GM23338 (cell line): ENCODE data around the gene UBE2S. TPM values are rescaled to one million over a fixed set of nuclear protein-coding genes. Genes with fewer than 3 reads are reported as not detected.

Experiments used
- ATAC-seq: fragments of 200-7000 bp; cut with Tn5 transposase; 3 replicates; pipeline ENCODE4 v1.9.1; 2020
- DNase-seq: peaks from one replicate; pipeline ENCODE4 v3.0.0-alpha.2; 2015; ENCODE audit warnings: low spot score
- H2AFZ ChIP-seq: fragments of 200-600 bp; sonication (generic); 2 replicates; pipeline ENCODE4 v1.8.0; 2016; ENCODE audit warnings: antibody characterized with exemption, mild to moderate bottlenecking, moderate library complexity
- H3F3A ChIP-seq: fragments of 200-600 bp; sonication (generic); replicated peaks from 2 replicates; pipeline ENCODE4 v1.8.0; 2017; ENCODE audit warnings: antibody characterized with exemption, mixed run types, low read depth
- H3K27ac ChIP-seq: fragments of 200-600 bp; sonication (generic); 2 replicates; pipeline ENCODE4 v1.6.1; 2016; ENCODE audit warnings: low read depth
- H3K27me3 ChIP-seq: fragments of 200-600 bp; sonication (generic); 2 replicates; pipeline ENCODE4 v1.8.0; 2016; ENCODE audit warnings: mild to moderate bottlenecking, mixed run types, moderate library complexity; ENCODE audit not compliant: insufficient read depth
- H3K36me3 ChIP-seq: fragments of 200-600 bp; sonication (generic); 2 replicates; pipeline ENCODE4 v1.8.0; 2016; ENCODE audit warnings: mild to moderate bottlenecking; ENCODE audit not compliant: insufficient read depth
- H3K4me1 ChIP-seq: fragments of 200-600 bp; sonication (generic); 2 replicates; pipeline ENCODE4 v1.8.0; 2016; ENCODE audit warnings: mild to moderate bottlenecking, moderate library complexity; ENCODE audit not compliant: insufficient read depth
- H3K4me2 ChIP-seq: fragments of 200-600 bp; sonication (generic); 2 replicates; pipeline ENCODE4 v1.7.1; 2017; ENCODE audit warnings: mixed run types
- H3K4me3 ChIP-seq: fragments of 200-600 bp; sonication (generic); 2 replicates; pipeline ENCODE4 v1.6.1; 2016; ENCODE audit warnings: mixed run types
- H3K79me2 ChIP-seq: fragments of 200-600 bp; sonication (generic); replicated peaks from 2 replicates; pipeline ENCODE4 v1.8.0; 2017; ENCODE audit warnings: mild to moderate bottlenecking; ENCODE audit not compliant: insufficient read depth
- H3K9me2 ChIP-seq: fragments of 200-600 bp; sonication (generic); 2 replicates; pipeline ENCODE4 v1.8.0; 2017; ENCODE audit not compliant: insufficient read depth
- H4K20me1 ChIP-seq: fragments of 200-600 bp; sonication (generic); replicated peaks from 2 replicates; pipeline ENCODE4 v1.8.0; 2017; ENCODE audit warnings: mild to moderate bottlenecking; ENCODE audit not compliant: insufficient read depth
- H3K27ac Mint-ChIP-seq: 2 replicates; pipeline ENCODE4 v1.8.0; 2020; ENCODE audit warnings: inconsistent platforms, mild to moderate bottlenecking, moderate library complexity, mixed read lengths
- H3K27me3 Mint-ChIP-seq: 3 replicates; pipeline ENCODE4 v1.8.0; 2022; ENCODE audit warnings: low read depth, mild to moderate bottlenecking, moderate library complexity, mixed read lengths, inconsistent platforms; ENCODE audit not compliant: insufficient read depth, poor library complexity
- H3K36me3 Mint-ChIP-seq: 3 replicates; pipeline ENCODE4 v1.8.0; 2021; ENCODE audit warnings: low read depth, mild to moderate bottlenecking, inconsistent platforms, moderate library complexity, mixed read lengths
- H3K4me1 Mint-ChIP-seq: 3 replicates; pipeline ENCODE4 v1.8.0; 2020; ENCODE audit warnings: mild to moderate bottlenecking, inconsistent platforms, mixed read lengths
- H3K4me3 Mint-ChIP-seq: 3 replicates; pipeline ENCODE4 v1.8.0; 2021; ENCODE audit warnings: moderate library complexity, mild to moderate bottlenecking, inconsistent platforms, mixed read lengths
- H3K9me3 Mint-ChIP-seq: 3 replicates; pipeline ENCODE4 v1.8.0; 2020; ENCODE audit warnings: moderate library complexity, mild to moderate bottlenecking, inconsistent platforms, mixed read lengths
- CREB1 ChIP-seq: fragments of 250-450 bp; sonication (Bioruptor Pico); IDR thresholded peaks from 2 replicates; pipeline ENCODE4 v1.5.0; 2020; ENCODE audit warnings: low read depth, mild to moderate bottlenecking, moderate library complexity
- CTCF ChIP-seq, 2 experiments: fragments of 200-600 bp in 1 of 2; sonication (generic) in 1 of 2; conservative IDR thresholded peaks; 2 replicates each; pipeline versions ENCODE4 v1.5.1 to v1.6.1; 2016 to 2017; ENCODE audit warnings: antibody characterized with exemption in 2 of 2, low read depth in 2 of 2, mild to moderate bottlenecking in 2 of 2, moderate library complexity in 1 of 2
- ETS1 ChIP-seq: IDR thresholded peaks from 2 replicates; pipeline ENCODE4 v1.6.1; 2016; ENCODE audit warnings: antibody characterized with exemption
- EZH2 ChIP-seq: fragments of 200-600 bp; sonication (generic); IDR thresholded peaks from one replicate; pipeline ENCODE4 v1.8.0; 2017; ENCODE audit warnings: antibody characterized with exemption, mild to moderate bottlenecking, low read depth; ENCODE audit not compliant: unreplicated experiment
- EZH2phosphoT487 ChIP-seq: fragments of 200-600 bp; sonication (generic); IDR thresholded peaks from one replicate; pipeline ENCODE4 v1.8.1; 2018; ENCODE audit warnings: antibody characterized with exemption; ENCODE audit not compliant: unreplicated experiment
- JUNB ChIP-seq: IDR thresholded peaks from one replicate; pipeline ENCODE4 v1.6.1; 2016; ENCODE audit warnings: antibody characterized with exemption; ENCODE audit not compliant: unreplicated experiment
- NANOG ChIP-seq: IDR thresholded peaks from 2 replicates; pipeline ENCODE4 v1.6.1; 2016; ENCODE audit warnings: antibody characterized with exemption, borderline replicate concordance
- POLR2AphosphoS5 ChIP-seq: IDR thresholded peaks from 2 replicates; pipeline ENCODE4 v1.6.1; 2016; ENCODE audit warnings: antibody characterized with exemption, low read depth
- REST ChIP-seq: IDR thresholded peaks from one replicate; pipeline ENCODE4 v1.6.1; 2018; ENCODE audit warnings: antibody characterized with exemption; ENCODE audit not compliant: unreplicated experiment
- STAT1 ChIP-seq: IDR thresholded peaks from one replicate; pipeline ENCODE4 v1.6.1; 2016; ENCODE audit warnings: antibody characterized with exemption; ENCODE audit not compliant: unreplicated experiment
- ZNF114 ChIP-seq: fragments of 250-450 bp; sonication (Bioruptor Pico); IDR thresholded peaks from 2 replicates; pipeline ENCODE4 v1.5.0; 2020; ENCODE audit warnings: mild to moderate bottlenecking, moderate library complexity
- ZNF331 ChIP-seq: fragments of 250-450 bp; sonication (Bioruptor Pico); IDR thresholded peaks from 2 replicates; pipeline ENCODE4 v1.5.0; 2020; ENCODE audit warnings: low read depth, mild to moderate bottlenecking, moderate library complexity
- ZNF462 ChIP-seq: fragments of 250-450 bp; sonication (Bioruptor Pico); IDR thresholded peaks from 2 replicates; pipeline ENCODE4 v1.5.0; 2020; ENCODE audit warnings: mild to moderate bottlenecking, moderate library complexity
- polyA plus RNA-seq: library from polyadenylated mRNA; unstranded; fragments of >200 nt; fragmentation: Nextera tagmentation; extraction: Ambion mirVana; gene quantifications from 2 replicates; pipeline ENCODE4 v1.2.1, GENCODE V29; 2016
- total RNA-seq: library from RNA; depleted of rRNA; stranded (reverse); fragments of >200 nt; shearing (Covaris generic); gene quantifications from 2 replicates; pipeline ENCODE4 v1.2.3, GENCODE V29; 2014

Gene UBE2S
- total and polyA plus RNA-seq, 2 experiments from 2014 or later = 363 to 533 TPM

GRCh38 chr19:55406091-55406825 is 1.3 kb downstream of the UBE2S start:
- Mint-ChIP-seq H3K36me3 (peaks cover 80% of the 10 kb centered on the region), H3K4me1 (peaks cover 31% of the 10 kb centered on the region), H3K9me3 (peaks cover 29% of the 10 kb centered on the region), H3K27me3 (peaks cover 25% of the 10 kb centered on the region), H3K4me3 (peak overlapping the region; percentile 91), H3K27ac (peak overlapping the region; percentile 56)
- Histone ChIP-seq H3K36me3 (peaks cover 47% of the 10 kb centered on the region), H4K20me1 (peaks cover 57% of the 10 kb centered on the region), H3K27ac (0 out of 2 replicates have a peak overlapping the region, but pooled peaks have one; percentile 50), H2AFZ (no peak overlapping the region), H3K4me2 (peak overlapping the region; percentile 93), H3K4me1 (peaks cover 21% of the 10 kb centered on the region), H3F3A (peaks cover 51% of the 10 kb centered on the region), H3K9me2 (peaks cover 8% of the 10 kb centered on the region), H3K4me3 (peak overlapping the region; percentile 94), H3K79me2 (peaks cover 44% of the 10 kb centered on the region), H3K27me3 (no peaks in the 10 kb centered on the region)
- ATAC-seq (no peak), DNase-seq (no peak)
- TF ChIP-seq CTCF (conservative IDR thresholded peaks at IDR 0.05; ENCODE audit: low read depth in 2 of 2) (no peak), ZNF462 (CRISPR knock-in tag) (no peak), NANOG (no peak), ETS1 (no peak), STAT1 (no peak), REST (no peak), POLR2AphosphoS5 (no peak), EZH2phosphoT487 (no peak), JUNB (no peak), ZNF114 (CRISPR knock-in tag) (no peak), ZNF331 (CRISPR knock-in tag) (no peak), EZH2 (no peak), CREB1 (no peak)
